ENCODE results near the gene FNDC1.

Gene FNDC1

DNA sequence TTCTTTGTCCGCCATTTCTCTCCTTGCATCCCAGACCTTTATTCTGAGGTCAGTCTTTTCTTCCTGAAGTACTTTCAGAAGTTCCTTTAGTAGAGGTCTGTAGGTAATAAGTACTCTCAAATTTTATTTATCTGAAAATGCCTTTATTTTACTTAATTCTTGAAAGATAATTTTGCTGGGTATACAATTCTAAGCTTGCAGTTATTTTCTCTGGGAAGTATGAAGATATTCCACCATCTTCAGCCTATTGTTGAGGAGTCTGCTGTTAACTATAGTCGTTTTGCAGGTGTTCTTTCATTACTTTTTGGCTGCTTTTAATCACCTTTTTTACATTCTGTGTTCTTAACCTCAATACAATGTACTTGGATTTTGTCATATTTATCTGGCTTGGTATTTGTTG, 13.5 kb upstream of the FNDC1 start:
- DNase-seq (ENCODE audit: low read depth) = no peak
- H3K4me3 ChIP-seq (ENCODE audit: low read length) = no peak overlapping the region
- no peak for TF ChIP-seq CTCF (IDR thresholded peaks at IDR 0.05; ENCODE audit: insufficient read depth, low read depth, low read length, missing control alignments)

GRCh38 chr6:159156089-159156488, 13.1 kb upstream of the FNDC1 start:
- no peak overlapping the region for H3K4me3 ChIP-seq (ENCODE audit: low read length)
- no peak for TF ChIP-seq CTCF (IDR thresholded peaks at IDR 0.05; ENCODE audit: insufficient read depth, low read depth, low read length, missing control alignments)
- no peak for DNase-seq (ENCODE audit: low read depth)

- TF ChIP-seq CTCF (IDR thresholded peaks at IDR 0.05; ENCODE audit: insufficient read depth, low read depth, low read length, missing control alignments) = no peak
- no peak overlapping the region for H3K4me3 ChIP-seq (ENCODE audit: low read length)
- DNase-seq (ENCODE audit: low read depth) = no peak
These were observed 11.8 kb upstream of the FNDC1 start for GRCh38 chr6:159157431-159157830.

DNA sequence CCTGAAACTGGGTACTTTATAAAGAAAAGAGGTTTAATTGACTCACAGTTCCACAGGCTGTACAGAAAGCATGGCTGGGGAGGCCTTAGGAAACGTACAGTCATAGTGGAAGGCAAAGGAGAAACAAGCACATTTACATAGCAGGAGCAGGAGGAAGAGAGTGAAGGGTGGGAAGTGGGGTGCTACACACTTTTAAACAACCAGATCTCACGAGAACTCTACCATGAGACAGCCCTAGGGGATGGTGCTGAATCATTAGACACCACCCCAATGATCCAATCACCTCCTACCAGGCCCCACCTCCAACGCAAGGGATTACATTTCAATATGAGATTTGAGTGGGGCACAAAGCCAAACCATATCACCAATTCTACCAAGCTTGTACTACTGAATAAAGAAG, 7.4 kb upstream of the FNDC1 start:
- peak; percentile 20 for DNase-seq (ENCODE audit: low read depth)
- H3K4me3 ChIP-seq (ENCODE audit: low read length) = no peak overlapping the region
- no peak for TF ChIP-seq CTCF (IDR thresholded peaks at IDR 0.05; ENCODE audit: insufficient read depth, low read depth, low read length, missing control alignments)

DNA sequence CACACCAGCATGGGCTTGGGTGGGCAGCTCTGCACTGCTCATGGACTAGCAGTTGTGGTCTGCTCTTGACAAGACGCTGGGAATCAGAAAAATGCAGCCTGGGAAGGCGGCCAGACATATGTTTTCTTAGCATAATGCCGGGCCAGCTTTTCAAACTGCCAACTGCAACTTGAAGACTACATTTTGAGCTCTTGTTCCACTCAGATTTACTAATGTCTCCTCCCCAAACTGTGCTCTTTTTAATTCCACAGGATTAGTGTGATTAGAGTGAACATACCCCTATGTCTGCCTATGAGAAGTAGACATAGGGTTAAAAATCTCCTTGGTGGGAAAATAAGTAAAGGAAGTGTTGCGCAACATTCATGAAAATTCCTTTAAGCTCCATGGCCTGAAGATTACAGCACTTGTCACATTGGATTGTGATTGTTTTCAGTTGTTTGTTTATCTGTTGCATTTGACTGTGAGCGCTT, 5.3 kb upstream of the FNDC1 start:
- no peak overlapping the region for H3K4me3 ChIP-seq (ENCODE audit: low read length)
- no peak for DNase-seq (ENCODE audit: low read depth)
- no peak for TF ChIP-seq CTCF (IDR thresholded peaks at IDR 0.05; ENCODE audit: insufficient read depth, low read depth, low read length, missing control alignments)

GRCh38 chr6:159168536-159169192, 536 bp upstream of the FNDC1 start:
- DNase-seq (ENCODE audit: low read depth) = no peak
- H3K4me3 ChIP-seq (ENCODE audit: low read length) = no peak overlapping the region
- TF ChIP-seq CTCF (IDR thresholded peaks at IDR 0.05; ENCODE audit: insufficient read depth, low read depth, low read length, missing control alignments) = no peak
